Adrenal gland (tissue), 5 donors: ENCODE results near the gene ASB14.

Experiments
- CTCF ChIP-seq, 6 experiments: fragments of 450-650 bp in 4 of 6; fragments of 200-600 bp in 2 of 6; sonication (generic) in 1 of 6; IDR thresholded peaks; 1 replicate in 5 of 6; 2 replicates in 1 of 6; pipeline versions ENCODE4 v1.5.1 to v1.8.0; 2016 to 2021; ENCODE audit warnings: antibody characterized with exemption in 6 of 6, mild to moderate bottlenecking in 2 of 6, moderate library complexity in 1 of 6
- POLR2A ChIP-seq, 2 donors: fragments of 450-650 bp; IDR thresholded peaks; one replicate each; pipeline ENCODE4 v1.6.1; 2017; ENCODE audit warnings: antibody characterized with exemption in 2 of 2, mild to moderate bottlenecking in 2 of 2, moderate library complexity in 1 of 2
- donor health status: DM: no; HTN: no; CAD: no.

GRCh38 chr3:57233799-57234198 lies 58.7 kb downstream of the ASB14 start:
- TF ChIP-seq CTCF (IDR thresholded peaks at IDR 0.05) (no peak), POLR2A (IDR thresholded peaks at IDR 0.05) (no peak)
